WTC11 (cell line): ENCODE results near the gene HYDIN.
"Not testable (repeated sequence)": the region's sequence is repeated elsewhere in the genome, so short reads cannot be mapped to it uniquely, and the experiment has no call there.

Experiments used
- ELF4 ChIP-seq: sonication (generic); formaldehyde crosslinking; IDR thresholded peaks from 2 replicates; pipeline ENCODE4 v1.8.1; 2022; ENCODE audit warnings: low read depth, mild to moderate bottlenecking, moderate library complexity, missing genetic modification reagents
- JUN ChIP-seq: sonication (generic); formaldehyde crosslinking; IDR thresholded peaks from 2 replicates; pipeline ENCODE4 v1.8.0; 2023; ENCODE audit warnings: mild to moderate bottlenecking, missing genetic modification reagents
- NFYB ChIP-seq: sonication (generic); formaldehyde crosslinking; conservative IDR thresholded peaks from 2 replicates; pipeline ENCODE4 v1.8.0; 2022; ENCODE audit warnings: low read depth, missing genetic modification reagents
- NR3C1 ChIP-seq: sonication (generic); formaldehyde crosslinking; conservative IDR thresholded peaks from 2 replicates; pipeline ENCODE4 v1.8.1; 2023; ENCODE audit warnings: low read depth, mild to moderate bottlenecking, missing genetic modification reagents
- SP1 ChIP-seq: sonication (generic); formaldehyde crosslinking; conservative IDR thresholded peaks from 2 replicates; pipeline ENCODE4 v1.8.1; 2022; ENCODE audit warnings: missing genetic modification reagents
- USF2 ChIP-seq: sonication (generic); formaldehyde crosslinking; IDR thresholded peaks from 2 replicates; pipeline ENCODE4 v1.8.1; 2023; ENCODE audit warnings: mild to moderate bottlenecking, missing genetic modification reagents, moderate library complexity
- ZNF423 ChIP-seq: fragments of 250-450 bp; sonication (Bioruptor Pico); IDR thresholded peaks from 2 replicates; pipeline ENCODE4 v2.1.2; 2022; ENCODE audit warnings: mild to moderate bottlenecking, moderate library complexity
- TF ChIP-seq, protein P1 (sequence below): fragments of 200-600 bp; IDR thresholded peaks from 2 replicates; pipeline ENCODE4 v1.8.0; 2022; ENCODE audit warnings: antibody characterized with exemption

DNA sequence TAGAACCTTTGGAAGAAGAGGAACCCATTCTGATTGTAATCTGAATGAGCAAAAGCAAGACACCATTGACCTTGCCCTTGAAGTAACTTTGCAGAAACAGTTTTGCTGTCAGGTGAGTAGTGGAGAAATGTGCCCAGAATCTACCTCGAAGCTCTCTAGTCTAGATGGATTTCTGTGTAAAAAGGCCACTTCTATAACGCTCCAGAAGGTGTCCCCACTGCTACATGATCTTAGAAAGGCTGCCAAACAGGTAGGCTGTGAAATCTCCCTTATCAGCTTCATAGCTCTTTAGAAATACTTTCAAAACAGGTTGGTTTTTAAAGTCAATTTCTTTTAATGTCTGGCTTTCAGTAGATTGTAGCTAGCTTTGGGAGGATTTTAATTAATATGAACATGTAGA lies 230.8 kb downstream of the HYDIN start:
- TF ChIP-seq NFYB; USF2 (CRISPR knock-in tag); SP1; JUN (CRISPR knock-in tag); NR3C1 (CRISPR knock-in tag); ELF4 (CRISPR knock-in tag); ZNF423 (CRISPR knock-in tag): not testable (repeated sequence)
- TF ChIP-seq, protein P1, sequence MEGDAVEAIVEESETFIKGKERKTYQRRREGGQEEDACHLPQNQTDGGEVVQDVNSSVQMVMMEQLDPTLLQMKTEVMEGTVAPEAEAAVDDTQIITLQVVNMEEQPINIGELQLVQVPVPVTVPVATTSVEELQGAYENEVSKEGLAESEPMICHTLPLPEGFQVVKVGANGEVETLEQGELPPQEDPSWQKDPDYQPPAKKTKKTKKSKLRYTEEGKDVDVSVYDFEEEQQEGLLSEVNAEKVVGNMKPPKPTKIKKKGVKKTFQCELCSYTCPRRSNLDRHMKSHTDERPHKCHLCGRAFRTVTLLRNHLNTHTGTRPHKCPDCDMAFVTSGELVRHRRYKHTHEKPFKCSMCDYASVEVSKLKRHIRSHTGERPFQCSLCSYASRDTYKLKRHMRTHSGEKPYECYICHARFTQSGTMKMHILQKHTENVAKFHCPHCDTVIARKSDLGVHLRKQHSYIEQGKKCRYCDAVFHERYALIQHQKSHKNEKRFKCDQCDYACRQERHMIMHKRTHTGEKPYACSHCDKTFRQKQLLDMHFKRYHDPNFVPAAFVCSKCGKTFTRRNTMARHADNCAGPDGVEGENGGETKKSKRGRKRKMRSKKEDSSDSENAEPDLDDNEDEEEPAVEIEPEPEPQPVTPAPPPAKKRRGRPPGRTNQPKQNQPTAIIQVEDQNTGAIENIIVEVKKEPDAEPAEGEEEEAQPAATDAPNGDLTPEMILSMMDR: not testable (repeated sequence)
